Neural progenitor cell (in vitro differentiated cells): ENCODE results near the gene CHRDL2. TPM values are rescaled to one million over a fixed set of nuclear protein-coding genes. Genes with fewer than 3 reads are reported as not detected.

Source experiments
- DNase-seq: peaks from one replicate; pipeline ENCODE4 v3.0.0-alpha.2; 2016; ENCODE audit warnings: low spot score
- H2AFZ ChIP-seq: fragments of 200-600 bp; sonication (generic); replicated peaks from 2 replicates; pipeline ENCODE4 v1.6.1; 2016; ENCODE audit warnings: antibody characterized with exemption
- H3F3A ChIP-seq: fragments of 200-600 bp; sonication (generic); 2 replicates; pipeline ENCODE4 v1.6.1; 2016; ENCODE audit warnings: antibody characterized with exemption, low read depth
- H3K27ac ChIP-seq: fragments of 200-600 bp; sonication (generic); 2 replicates; pipeline ENCODE4 v1.5.1; 2016; ENCODE audit warnings: mild to moderate bottlenecking
- H3K27me3 ChIP-seq: fragments of 200-600 bp; sonication (generic); 2 replicates; pipeline ENCODE4 v1.6.1; 2016; ENCODE audit warnings: mild to moderate bottlenecking, moderate library complexity
- H3K36me3 ChIP-seq: fragments of 200-600 bp; sonication (generic); 2 replicates; pipeline ENCODE4 v1.5.1; 2016
- H3K4me1 ChIP-seq: fragments of 200-600 bp; sonication (generic); 2 replicates; pipeline ENCODE4 v1.6.1; 2016; ENCODE audit warnings: mixed run types
- H3K4me2 ChIP-seq: fragments of 200-600 bp; sonication (generic); 2 replicates; pipeline ENCODE4 v1.6.1; 2016
- H3K4me3 ChIP-seq: fragments of 200-600 bp; sonication (generic); 2 replicates; pipeline ENCODE4 v1.5.1; 2016
- H3K79me2 ChIP-seq: fragments of 200-600 bp; sonication (generic); 2 replicates; pipeline ENCODE4 v1.6.1; 2016; ENCODE audit warnings: low read depth
- H3K9ac ChIP-seq: fragments of 200-600 bp; sonication (generic); 2 replicates; pipeline ENCODE4 v1.6.1; 2016
- H3K9me3 ChIP-seq: fragments of 200-600 bp; sonication (generic); 2 replicates; pipeline ENCODE4 v1.5.1; 2016; ENCODE audit warnings: low read depth
- H4K20me1 ChIP-seq: fragments of 200-600 bp; sonication (generic); 2 replicates; pipeline ENCODE4 v1.6.1; 2016; ENCODE audit warnings: low read depth
- H3K27ac Mint-ChIP-seq: 3 replicates; pipeline ENCODE4 v1.8.0; 2021; ENCODE audit warnings: mixed read lengths
- H3K27me3 Mint-ChIP-seq: 2 replicates; pipeline ENCODE4 v1.8.0; 2022; ENCODE audit warnings: low read depth, mild to moderate bottlenecking, inconsistent platforms, moderate library complexity, mixed read lengths; ENCODE audit not compliant: insufficient read depth
- H3K36me3 Mint-ChIP-seq: 3 replicates; pipeline ENCODE4 v1.8.0; 2021; ENCODE audit warnings: mixed read lengths
- H3K4me1 Mint-ChIP-seq: 3 replicates; pipeline ENCODE4 v1.8.0; 2021; ENCODE audit warnings: mixed read lengths
- H3K4me3 Mint-ChIP-seq: 3 replicates; pipeline ENCODE4 v1.8.0; 2021; ENCODE audit warnings: mild to moderate bottlenecking, moderate library complexity, mixed read lengths
- H3K9me3 Mint-ChIP-seq: 3 replicates; pipeline ENCODE4 v1.8.0; 2020; ENCODE audit warnings: mixed read lengths
- EZH2 ChIP-seq: fragments of 200-600 bp; sonication (generic); IDR thresholded peaks from 2 replicates; pipeline ENCODE4 v1.6.1; 2017; ENCODE audit warnings: antibody characterized with exemption, mild to moderate bottlenecking, moderate library complexity
- EZH2phosphoT487 ChIP-seq: fragments of 200-600 bp; sonication (generic); IDR thresholded peaks from 2 replicates; pipeline ENCODE4 v1.6.1; 2017; ENCODE audit warnings: antibody characterized with exemption
- total RNA-seq: library from RNA; depleted of rRNA; stranded (reverse); fragments of >200 nt; gene quantifications from 2 replicates; pipeline ENCODE4 v1.2.3, GENCODE V29; 2015; ENCODE audit warnings: low replicate concordance
- TF ChIP-seq, protein P1 (sequence below): fragments of 200-600 bp; sonication (generic); IDR thresholded peaks from 2 replicates; pipeline ENCODE4 v1.5.1; 2017; ENCODE audit warnings: antibody characterized with exemption, mild to moderate bottlenecking

The CHRDL2 gene
- total RNA-seq, 1 donor from 2014 or later, result not detected

GRCh38 chr11:74701351-74701750 is 29.9 kb downstream of the CHRDL2 start:
- H3F3A ChIP-seq, result no peaks in the 10 kb centered on the region
- H4K20me1 ChIP-seq, result no peaks in the 10 kb centered on the region
- Mint-ChIP-seq H3K27ac (no peak overlapping the region), H3K4me3 (no peak overlapping the region), H3K36me3 (no peaks in the 10 kb centered on the region), H3K9me3 (no peaks in the 10 kb centered on the region), H3K4me1 (peaks cover 5% of the 10 kb centered on the region), H3K27me3 (peaks cover 2% of the 10 kb centered on the region)
- H3K9me3 ChIP-seq, result no peaks in the 10 kb centered on the region
- no peaks in the 10 kb centered on the region for H3K79me2 ChIP-seq
- peak; percentile 35 for DNase-seq
- H3K36me3 ChIP-seq, result no peaks in the 10 kb centered on the region
- no peak overlapping the region for H3K27ac ChIP-seq
- H3K4me3 ChIP-seq, result no peak overlapping the region
- TF ChIP-seq EZH2phosphoT487, result no peak
- TF ChIP-seq EZH2, result no peak
- TF ChIP-seq, protein P1, sequence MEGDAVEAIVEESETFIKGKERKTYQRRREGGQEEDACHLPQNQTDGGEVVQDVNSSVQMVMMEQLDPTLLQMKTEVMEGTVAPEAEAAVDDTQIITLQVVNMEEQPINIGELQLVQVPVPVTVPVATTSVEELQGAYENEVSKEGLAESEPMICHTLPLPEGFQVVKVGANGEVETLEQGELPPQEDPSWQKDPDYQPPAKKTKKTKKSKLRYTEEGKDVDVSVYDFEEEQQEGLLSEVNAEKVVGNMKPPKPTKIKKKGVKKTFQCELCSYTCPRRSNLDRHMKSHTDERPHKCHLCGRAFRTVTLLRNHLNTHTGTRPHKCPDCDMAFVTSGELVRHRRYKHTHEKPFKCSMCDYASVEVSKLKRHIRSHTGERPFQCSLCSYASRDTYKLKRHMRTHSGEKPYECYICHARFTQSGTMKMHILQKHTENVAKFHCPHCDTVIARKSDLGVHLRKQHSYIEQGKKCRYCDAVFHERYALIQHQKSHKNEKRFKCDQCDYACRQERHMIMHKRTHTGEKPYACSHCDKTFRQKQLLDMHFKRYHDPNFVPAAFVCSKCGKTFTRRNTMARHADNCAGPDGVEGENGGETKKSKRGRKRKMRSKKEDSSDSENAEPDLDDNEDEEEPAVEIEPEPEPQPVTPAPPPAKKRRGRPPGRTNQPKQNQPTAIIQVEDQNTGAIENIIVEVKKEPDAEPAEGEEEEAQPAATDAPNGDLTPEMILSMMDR, result peak; percentile 36
- H3K4me1 ChIP-seq, result peaks cover 1% of the 10 kb centered on the region
- no peaks in the 10 kb centered on the region for H3K27me3 ChIP-seq
- no peak overlapping the region for H3K9ac ChIP-seq
- no peak overlapping the region for H3K4me2 ChIP-seq
- H2AFZ ChIP-seq, result no peak overlapping the region

DNA sequence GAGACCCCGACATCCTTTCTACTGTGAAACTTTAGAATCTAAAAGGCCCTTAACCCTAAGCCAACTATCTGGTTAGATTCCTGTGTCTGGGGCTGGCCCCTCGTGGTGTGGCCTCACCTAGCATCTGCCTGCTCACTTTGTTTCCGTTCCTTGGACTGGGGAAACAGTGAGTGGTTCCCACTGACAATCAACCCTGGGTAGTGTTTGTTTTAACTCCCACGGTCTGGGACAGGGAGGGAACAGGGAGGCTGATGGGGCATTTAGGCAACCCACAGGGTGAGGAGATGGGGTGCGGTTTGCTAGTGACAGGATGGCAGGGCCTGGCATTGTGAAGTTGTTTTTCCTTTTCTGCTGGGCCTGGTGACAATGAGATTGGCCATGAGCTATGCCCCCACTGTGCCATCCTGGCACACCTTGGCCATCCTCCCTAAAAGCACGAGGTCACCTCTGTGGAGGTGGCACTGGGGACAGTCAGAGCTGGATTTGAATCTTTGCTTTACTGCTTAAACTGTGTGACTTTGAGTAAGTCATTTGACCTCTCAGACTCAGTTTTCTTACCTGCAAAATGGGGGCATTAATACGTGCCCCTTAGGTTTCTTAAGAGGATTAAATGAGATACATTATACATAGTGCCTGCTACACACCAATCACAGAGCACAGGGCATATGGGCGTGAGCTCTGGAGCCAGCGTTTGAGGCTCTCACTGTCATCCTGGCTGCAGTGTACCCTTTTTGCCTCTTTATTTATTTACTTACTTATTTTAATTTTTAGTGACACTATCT is 31.4 kb downstream of the CHRDL2 start:
- H3K36me3 ChIP-seq, result no peaks in the 10 kb centered on the region
- peaks cover 9% of the 10 kb centered on the region for H3K4me1 ChIP-seq
- no peak overlapping the region for H3K27ac ChIP-seq
- Mint-ChIP-seq H3K27me3 (peaks cover 4% of the 10 kb centered on the region), H3K4me1 (peaks cover 5% of the 10 kb centered on the region), H3K9me3 (no peaks in the 10 kb centered on the region), H3K36me3 (no peaks in the 10 kb centered on the region), H3K4me3 (no peak overlapping the region), H3K27ac (no peak overlapping the region)
- DNase-seq, result no peak
- no peak overlapping the region for H3K4me3 ChIP-seq
- no peaks in the 10 kb centered on the region for H3F3A ChIP-seq
- no peaks in the 10 kb centered on the region for H3K27me3 ChIP-seq
- no peak overlapping the region for H3K9ac ChIP-seq
- H2AFZ ChIP-seq, result no peak overlapping the region
- no peak for TF ChIP-seq EZH2
- TF ChIP-seq, protein P1, result no peak
- TF ChIP-seq EZH2phosphoT487, result no peak
- H4K20me1 ChIP-seq, result no peaks in the 10 kb centered on the region
- no peaks in the 10 kb centered on the region for H3K79me2 ChIP-seq
- H3K9me3 ChIP-seq, result no peaks in the 10 kb centered on the region
- H3K4me2 ChIP-seq, result no peak overlapping the region

DNA sequence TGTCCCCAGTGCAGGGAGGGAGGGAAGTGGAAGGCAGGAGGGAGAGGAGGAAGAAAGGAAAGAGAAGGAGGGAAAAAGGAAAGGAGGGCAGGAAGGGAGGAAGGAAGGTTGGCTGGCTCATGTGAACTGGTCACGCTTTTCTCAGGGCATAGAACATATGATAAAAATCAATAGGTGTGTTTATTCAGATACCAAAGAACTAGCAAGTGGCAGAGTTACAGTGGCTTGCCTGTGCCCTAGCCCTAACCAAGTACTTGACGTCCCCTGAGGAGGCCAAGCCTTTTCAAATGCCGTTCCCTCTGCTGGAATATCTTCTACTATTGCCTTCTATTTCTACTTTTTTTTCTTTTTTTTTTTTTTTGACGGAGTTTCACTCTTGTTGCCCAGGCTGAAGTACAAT is 33.5 kb downstream of the CHRDL2 start:
- Mint-ChIP-seq H3K36me3 (no peaks in the 10 kb centered on the region), H3K4me3 (no peak overlapping the region), H3K9me3 (no peaks in the 10 kb centered on the region), H3K27ac (no peak overlapping the region), H3K27me3 (peaks cover 3% of the 10 kb centered on the region), H3K4me1 (peaks cover 5% of the 10 kb centered on the region)
- Histone ChIP-seq H3K79me2 (no peaks in the 10 kb centered on the region), H3K4me2 (no peak overlapping the region), H3K27me3 (no peaks in the 10 kb centered on the region), H4K20me1 (no peaks in the 10 kb centered on the region), H3K9me3 (no peaks in the 10 kb centered on the region), H3K9ac (no peak overlapping the region), H2AFZ (no peak overlapping the region), H3K4me3 (no peak overlapping the region), H3F3A (no peaks in the 10 kb centered on the region), H3K4me1 (peaks cover 9% of the 10 kb centered on the region), H3K27ac (no peak overlapping the region), H3K36me3 (no peaks in the 10 kb centered on the region)
- no peak for DNase-seq
- no peak for TF ChIP-seq EZH2
- no peak for TF ChIP-seq EZH2phosphoT487
- TF ChIP-seq, protein P1, result no peak
